ENCODE results near the gene CYRIA. TPM values are rescaled to one million over a fixed set of nuclear protein-coding genes. Genes with fewer than 3 reads are reported as not detected.

The CYRIA gene
- polyA plus RNA-seq, 1 of the 3 experiments (the other 2 are of a cell fraction) = 0.13 TPM

GRCh38 chr2:16654833-16655444 is 10.7 kb downstream of the CYRIA start:
- whole genome bisulfite sequencing (ENCODE audit: low lambda C conversion rate) = 79% methylated on average over 4 of the region's 4 CpGs
- no peaks in the 10 kb centered on the region for H3K9me3 ChIP-seq
- no peak overlapping the region for H3K27ac ChIP-seq (ENCODE audit: low read depth in 2 of 2, low read length in 1 of 2)
- no peak overlapping the region for H2AFZ ChIP-seq (ENCODE audit: low read depth)
- H3K4me2 ChIP-seq = no peak overlapping the region
- no peaks in the 10 kb centered on the region for H3F3A ChIP-seq (replicated peaks; ENCODE audit: insufficient read depth)
- no peak overlapping the region for H3K9ac ChIP-seq
- H4K20me1 ChIP-seq (ENCODE audit: insufficient read depth) = no peaks in the 10 kb centered on the region
- DNase-seq = no peak
- no peak overlapping the region for H3K4me3 ChIP-seq (ENCODE audit: low read depth in 2 of 2, low read length in 1 of 2)
- ChIA-PET POLR2A (no interaction called here), CTCF (interaction anchor here (0.7 to 7.5 kb wide), 5 partner anchors 9 to 102 kb away, joined by 3 to 39 read pairs (median 6); no protein-coding TSS in a partner anchor)
- no peaks in the 10 kb centered on the region for H3K27me3 ChIP-seq (ENCODE audit: insufficient read depth)
- TF ChIP-seq ELF1 (IDR thresholded peaks at IDR 0.05) = no peak
- TF ChIP-seq ZBTB33 (IDR thresholded peaks at IDR 0.05; ENCODE audit: borderline replicate concordance, low read depth) = no peak
- TF ChIP-seq IRF3 (IDR thresholded peaks at IDR 0.05; ENCODE audit: low read depth, low read length) = no peak
- TF ChIP-seq TAF1 (IDR thresholded peaks at IDR 0.05; ENCODE audit: borderline replicate concordance, low read depth, low read length) = no peak
- no peak for TF ChIP-seq MAX (IDR thresholded peaks at IDR 0.05; ENCODE audit: low read depth)
- TF ChIP-seq GABPA (IDR thresholded peaks at IDR 0.05; ENCODE audit: low read depth) = no peak
- no peak for TF ChIP-seq USF1 (IDR thresholded peaks at IDR 0.05; ENCODE audit: borderline replicate concordance, low read depth)
- TF ChIP-seq SIN3A (IDR thresholded peaks at IDR 0.05; ENCODE audit: borderline replicate concordance, low read depth, low read length) = no peak
- no peak for TF ChIP-seq POLR2AphosphoS5 (IDR thresholded peaks at IDR 0.05; ENCODE audit: low read depth, low read length)
- no peaks in the 10 kb centered on the region for H3K36me3 ChIP-seq (replicated peaks in 1 of 2; ENCODE audit: control insufficient read depth in 1 of 2, insufficient read depth in 2 of 2, low read length in 1 of 2)
- H3K79me2 ChIP-seq (ENCODE audit: insufficient read depth) = no peaks in the 10 kb centered on the region
- H3K9me2 ChIP-seq = no peaks in the 10 kb centered on the region
- peaks cover 7 to 13% of the 10 kb centered on the region in 2 experiments; a peak in 2 of 4 replicates for H3K4me1 ChIP-seq (ENCODE audit: control insufficient read depth in 1 of 2, insufficient read depth in 2 of 2, low read depth in 1 of 2, low read length in 1 of 2)

GRCh38 chr2:16653799-16654198 is 11.8 kb downstream of the CYRIA start:
- Histone ChIP-seq H3K27ac (ENCODE audit: low read depth in 2 of 2, low read length in 1 of 2) (no peak overlapping the region), H3K9ac (no peak overlapping the region), H3F3A (replicated peaks; ENCODE audit: insufficient read depth) (no peaks in the 10 kb centered on the region), H3K4me1 (ENCODE audit: control insufficient read depth in 1 of 2, insufficient read depth in 2 of 2, low read depth in 1 of 2, low read length in 1 of 2) (peaks cover 7 to 12% of the 10 kb centered on the region in 2 experiments; a peak in 2 of 4 replicates), H3K4me2 (no peak overlapping the region), H3K36me3 (replicated peaks in 1 of 2; ENCODE audit: control insufficient read depth in 1 of 2, insufficient read depth in 2 of 2, low read length in 1 of 2) (no peaks in the 10 kb centered on the region), H3K79me2 (ENCODE audit: insufficient read depth) (no peaks in the 10 kb centered on the region), H3K27me3 (ENCODE audit: insufficient read depth) (no peaks in the 10 kb centered on the region), H2AFZ (ENCODE audit: low read depth) (no peak overlapping the region), H3K9me3 (no peaks in the 10 kb centered on the region), H4K20me1 (ENCODE audit: insufficient read depth) (no peaks in the 10 kb centered on the region), H3K9me2 (no peaks in the 10 kb centered on the region), H3K4me3 (ENCODE audit: low read depth in 2 of 2, low read length in 1 of 2) (no peak overlapping the region)
- POLR2A ChIA-PET = no interaction called here
- WGBS (ENCODE audit: low lambda C conversion rate) = 82% methylated on average over 4 of the region's 4 CpGs
- no peak for DNase-seq
- CTCF ChIA-PET = interaction anchor here (0.6 to 7.5 kb wide), 8 partner anchors 18 to 104 kb away, joined by 3 to 39 read pairs (median 4); no protein-coding TSS in a partner anchor
- TF ChIP-seq CTCF (IDR thresholded peaks at IDR 0.05) (no peak), MXI1 (IDR thresholded peaks at IDR 0.05; ENCODE audit: low read depth, low read length) (no peak), FOXJ3 (CRISPR knock-in tag; IDR thresholded peaks at IDR 0.05) (no peak), NRF1 (IDR thresholded peaks at IDR 0.05; ENCODE audit: low read depth, low read length) (no peak), SIN3A (IDR thresholded peaks at IDR 0.05; ENCODE audit: borderline replicate concordance, low read depth, low read length) (no peak), TCF12 (IDR thresholded peaks at IDR 0.05) (no peak), YY1 (IDR thresholded peaks at IDR 0.05; ENCODE audit: low read depth) (no peak), MEF2A (IDR thresholded peaks at IDR 0.05; ENCODE audit: borderline replicate concordance, low read depth) (no peak), RFX5 (IDR thresholded peaks at IDR 0.05; ENCODE audit: low read length) (no peak), PBX3 (IDR thresholded peaks at IDR 0.05) (no peak), EP300 (IDR thresholded peaks at IDR 0.05; ENCODE audit: borderline replicate concordance in 1 of 2, low read depth in 1 of 2, low read length in 1 of 2) (no peak), TAF1 (IDR thresholded peaks at IDR 0.05; ENCODE audit: borderline replicate concordance, low read depth, low read length) (no peak)
